Body of pancreas (tissue), 4 donors: ENCODE data around the gene TNIK.

Experiments
- POLR2A ChIP-seq, 3 donors: fragments of 450-650 bp; IDR thresholded peaks; one replicate each; pipeline ENCODE4 v1.6.1; 2016; ENCODE audit warnings: antibody characterized with exemption in 3 of 3, mild to moderate bottlenecking in 2 of 3
- TF ChIP-seq, protein P1 (sequence below), 7 experiments: fragments of 450-650 bp in 4 of 7; fragments of 200-600 bp in 3 of 7; sonication (generic) in 3 of 7; IDR thresholded peaks; one replicate each; pipeline ENCODE4 v1.5.1; 2016 to 2019; ENCODE audit warnings: antibody characterized with exemption in 7 of 7

- TF ChIP-seq, protein P1, sequence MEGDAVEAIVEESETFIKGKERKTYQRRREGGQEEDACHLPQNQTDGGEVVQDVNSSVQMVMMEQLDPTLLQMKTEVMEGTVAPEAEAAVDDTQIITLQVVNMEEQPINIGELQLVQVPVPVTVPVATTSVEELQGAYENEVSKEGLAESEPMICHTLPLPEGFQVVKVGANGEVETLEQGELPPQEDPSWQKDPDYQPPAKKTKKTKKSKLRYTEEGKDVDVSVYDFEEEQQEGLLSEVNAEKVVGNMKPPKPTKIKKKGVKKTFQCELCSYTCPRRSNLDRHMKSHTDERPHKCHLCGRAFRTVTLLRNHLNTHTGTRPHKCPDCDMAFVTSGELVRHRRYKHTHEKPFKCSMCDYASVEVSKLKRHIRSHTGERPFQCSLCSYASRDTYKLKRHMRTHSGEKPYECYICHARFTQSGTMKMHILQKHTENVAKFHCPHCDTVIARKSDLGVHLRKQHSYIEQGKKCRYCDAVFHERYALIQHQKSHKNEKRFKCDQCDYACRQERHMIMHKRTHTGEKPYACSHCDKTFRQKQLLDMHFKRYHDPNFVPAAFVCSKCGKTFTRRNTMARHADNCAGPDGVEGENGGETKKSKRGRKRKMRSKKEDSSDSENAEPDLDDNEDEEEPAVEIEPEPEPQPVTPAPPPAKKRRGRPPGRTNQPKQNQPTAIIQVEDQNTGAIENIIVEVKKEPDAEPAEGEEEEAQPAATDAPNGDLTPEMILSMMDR (IDR thresholded peaks at IDR 0.05) = no peak
- no peak for TF ChIP-seq POLR2A (IDR thresholded peaks at IDR 0.05)
Observed at GRCh38 chr3:171315919-171316318, 144.3 kb downstream of the TNIK start.
